ENCODE measurements around the gene KIF3A.

KIF3A gene

DNA sequence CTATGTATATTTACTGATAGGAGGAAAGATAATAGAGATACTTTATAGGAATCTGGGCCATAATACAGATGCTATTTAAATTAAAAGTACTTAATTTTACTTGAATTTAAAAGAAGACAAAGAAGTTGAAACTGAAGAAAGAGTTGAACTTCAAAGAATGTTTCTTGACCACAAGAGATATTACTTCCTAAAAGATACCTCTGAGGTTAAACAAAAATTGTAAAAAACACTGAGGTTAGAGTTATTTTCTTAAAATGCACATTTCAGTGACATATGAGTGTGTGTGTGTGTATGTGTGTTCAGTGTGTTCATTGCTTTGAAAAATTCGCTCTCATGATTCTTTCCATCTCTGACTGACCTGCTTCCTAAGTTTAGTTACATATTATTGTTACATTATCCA is 43.2 kb upstream of the KIF3A start:
- ChIA-PET CTCF (interaction anchor here (1.1 kb wide), 1 partner anchor 27 kb away, joined by 3 read pairs; no protein-coding TSS in a partner anchor), POLR2A (no interaction called here)
- no peak overlapping the region for H3K4me3 ChIP-seq (ENCODE audit: control insufficient read depth in 1 of 7, extremely low read depth in 1 of 7, insufficient read depth in 4 of 7, low read depth in 2 of 7, low read length in 6 of 7)
- H3K4me1 ChIP-seq (ENCODE audit: control extremely low read depth in 1 of 4, control insufficient read depth in 4 of 4, insufficient read depth in 4 of 4, low read length in 3 of 4): peaks cover 3 to 23% (median 19%) of the 10 kb centered on the region in 4 experiments
- no peak overlapping the region for H3K27ac ChIP-seq (ENCODE audit: insufficient read depth in 1 of 2, low read depth in 1 of 2, low read length in 2 of 2, poor library complexity in 1 of 2, severe bottlenecking in 2 of 2)
- peak in 2 of 3 donors; percentile 28 to 33 for DNase-seq
- H3K36me3 ChIP-seq (ENCODE audit: control insufficient read depth in 4 of 4, insufficient read depth in 4 of 4, low read length in 3 of 4): no peaks in the 10 kb centered on the region
- H3K27me3 ChIP-seq (replicated peaks in 2 of 5; ENCODE audit: control insufficient read depth in 4 of 5, insufficient read depth in 5 of 5, low read length in 4 of 5): peaks cover 3 to 46% (median 40%) of the 10 kb centered on the region in 5 experiments
- no CpG with 5 or more reads among the region's 1 CpG for WGBS (ENCODE audit: insufficient coverage)
- no peaks in the 10 kb centered on the region for H3K9me3 ChIP-seq (ENCODE audit: control extremely low read depth in 1 of 5, control insufficient read depth in 4 of 5, insufficient read depth in 2 of 5, low read depth in 1 of 5, low read length in 4 of 5)

DNA sequence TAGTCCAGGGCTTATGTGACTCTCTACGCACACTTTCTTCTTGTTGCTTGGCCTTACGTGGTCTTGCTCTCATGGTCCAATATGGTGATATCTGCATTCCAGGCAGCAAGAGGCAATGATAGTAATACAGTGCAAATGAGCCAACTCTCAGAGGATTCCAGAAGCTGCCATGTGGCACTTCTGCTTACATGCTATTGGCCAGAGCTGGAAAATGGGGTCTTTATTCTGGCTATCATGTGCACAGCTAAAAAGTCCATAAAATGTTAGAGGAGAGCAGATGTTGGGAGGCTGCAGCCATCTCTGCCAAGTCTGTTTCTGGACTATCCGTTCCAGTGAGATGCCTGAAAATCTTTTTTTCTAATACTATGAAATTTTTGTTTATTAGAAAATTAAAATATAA is 42.6 kb upstream of the KIF3A start:
- peaks cover 3 to 51% (median 39%) of the 10 kb centered on the region in 5 experiments for H3K27me3 ChIP-seq (replicated peaks in 2 of 5; ENCODE audit: control insufficient read depth in 4 of 5, insufficient read depth in 5 of 5, low read length in 4 of 5)
- ChIA-PET CTCF (no interaction called here), POLR2A (no interaction called here)
- 95% methylated on average over 2 of the region's 3 CpGs for WGBS (ENCODE audit: insufficient coverage)
- no peaks in the 10 kb centered on the region for H3K9me3 ChIP-seq (ENCODE audit: control extremely low read depth in 1 of 5, control insufficient read depth in 4 of 5, insufficient read depth in 2 of 5, low read depth in 1 of 5, low read length in 4 of 5)
- peaks cover 3 to 23% (median 19%) of the 10 kb centered on the region in 4 experiments for H3K4me1 ChIP-seq (ENCODE audit: control extremely low read depth in 1 of 4, control insufficient read depth in 4 of 4, insufficient read depth in 4 of 4, low read length in 3 of 4)
- H3K36me3 ChIP-seq (ENCODE audit: control insufficient read depth in 4 of 4, insufficient read depth in 4 of 4, low read length in 3 of 4): no peaks in the 10 kb centered on the region
- no peak for DNase-seq
- H3K4me3 ChIP-seq (ENCODE audit: control insufficient read depth in 1 of 7, extremely low read depth in 1 of 7, insufficient read depth in 4 of 7, low read depth in 2 of 7, low read length in 6 of 7): no peak overlapping the region
- H3K27ac ChIP-seq (ENCODE audit: insufficient read depth in 1 of 2, low read depth in 1 of 2, low read length in 2 of 2, poor library complexity in 1 of 2, severe bottlenecking in 2 of 2): no peak overlapping the region

- Histone ChIP-seq H3K36me3 (ENCODE audit: control insufficient read depth in 4 of 4, insufficient read depth in 4 of 4, low read length in 3 of 4) (no peaks in the 10 kb centered on the region), H3K4me1 (ENCODE audit: control extremely low read depth in 1 of 4, control insufficient read depth in 4 of 4, insufficient read depth in 4 of 4, low read length in 3 of 4) (peaks cover 3 to 23% (median 19%) of the 10 kb centered on the region in 4 experiments), H3K27me3 (replicated peaks in 2 of 5; ENCODE audit: control insufficient read depth in 4 of 5, insufficient read depth in 5 of 5, low read length in 4 of 5) (peaks cover 3 to 57% (median 45%) of the 10 kb centered on the region in 5 experiments), H3K4me3 (ENCODE audit: control insufficient read depth in 1 of 7, extremely low read depth in 1 of 7, insufficient read depth in 4 of 7, low read depth in 2 of 7, low read length in 6 of 7) (no peak overlapping the region), H3K27ac (ENCODE audit: insufficient read depth in 1 of 2, low read depth in 1 of 2, low read length in 2 of 2, poor library complexity in 1 of 2, severe bottlenecking in 2 of 2) (no peak overlapping the region), H3K9me3 (ENCODE audit: control extremely low read depth in 1 of 5, control insufficient read depth in 4 of 5, insufficient read depth in 2 of 5, low read depth in 1 of 5, low read length in 4 of 5) (no peaks in the 10 kb centered on the region)
- POLR2A ChIA-PET: no interaction called here
- CTCF ChIA-PET: interaction anchor here (1.4 kb wide), 1 partner anchor 24 kb away, joined by 3 read pairs; no protein-coding TSS in a partner anchor
- DNase-seq: no peak
- WGBS (ENCODE audit: insufficient coverage): 95% methylated on average over 5 of the region's 5 CpGs
These were observed 41.5 kb upstream of the KIF3A start for GRCh38 chr5:132778856-132779255.

DNA sequence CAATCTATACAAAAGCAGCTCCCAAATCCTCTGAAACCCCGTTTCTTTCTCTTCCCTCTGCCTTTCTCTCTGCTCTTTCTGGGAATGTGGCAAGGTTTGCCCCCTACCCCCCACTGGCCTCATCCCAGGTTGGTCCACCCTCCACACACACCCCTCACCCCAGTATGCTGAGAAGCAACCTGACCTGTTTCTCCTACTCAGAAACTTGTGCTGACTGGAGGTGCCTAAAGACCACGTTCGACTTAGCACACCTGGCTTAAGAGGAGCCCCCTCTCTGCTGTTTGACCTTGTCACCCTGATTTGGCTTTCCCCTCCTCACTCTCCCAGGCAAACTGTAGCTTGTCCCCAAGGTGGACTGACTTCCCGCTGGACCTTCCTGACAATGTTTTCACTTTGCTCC is 40.8 kb upstream of the KIF3A start:
- CTCF ChIA-PET: interaction anchor here (0.6 to 1.5 kb wide), 3 partner anchors 24 to 42 kb away, joined by 3 read pairs; no protein-coding TSS in a partner anchor

GRCh38 chr5:132777209-132778069 is 40.1 kb upstream of the KIF3A start, which contains the start of gene SEPTIN8:
TSS of gene SEPTIN8 (minus strand) at chr5:132777239. CDS start at chr5:132777137, 102 bp downstream.
- 5% methylated on average over 79 of the region's 82 CpGs for WGBS (ENCODE audit: insufficient coverage)
- Histone ChIP-seq H3K27ac (ENCODE audit: insufficient read depth in 1 of 2, low read depth in 1 of 2, low read length in 2 of 2, poor library complexity in 1 of 2, severe bottlenecking in 2 of 2) (peak within 1 kb of the TSS in 1 of 2 experiments; percentile 56), H3K4me1 (ENCODE audit: control extremely low read depth in 1 of 4, control insufficient read depth in 4 of 4, insufficient read depth in 4 of 4, low read length in 3 of 4) (peaks cover 3 to 23% (median 19%) of the 10 kb centered on the region in 4 experiments), H3K27me3 (replicated peaks in 2 of 5; ENCODE audit: control insufficient read depth in 4 of 5, insufficient read depth in 5 of 5, low read length in 4 of 5) (peaks cover 3 to 62% (median 44%) of the 10 kb centered on the region in 5 experiments), H3K4me3 (ENCODE audit: control insufficient read depth in 1 of 7, extremely low read depth in 1 of 7, insufficient read depth in 4 of 7, low read depth in 2 of 7, low read length in 6 of 7) (peak within 1 kb of the TSS; percentile 51 to 81 (median 66)), H3K36me3 (ENCODE audit: control insufficient read depth in 4 of 4, insufficient read depth in 4 of 4, low read length in 3 of 4) (no peaks in the 10 kb centered on the region), H3K9me3 (ENCODE audit: control extremely low read depth in 1 of 5, control insufficient read depth in 4 of 5, insufficient read depth in 2 of 5, low read depth in 1 of 5, low read length in 4 of 5) (no peaks in the 10 kb centered on the region)
- ChIA-PET POLR2A (interaction anchor here (0.5 to 0.8 kb wide), 2 partner anchors 10 to 304 kb away, joined by 3 read pairs; no protein-coding TSS in a partner anchor), CTCF (interaction anchor here (0.6 to 1.5 kb wide), 2 partner anchors 28 to 43 kb away, joined by 3 read pairs; no protein-coding TSS in a partner anchor)
- DNase-seq: peak in 2 of 3 donors; percentile 45 to 51

More for the DNA sequence above, 40.8 kb upstream of the KIF3A start:
- no peak overlapping the region for H3K4me3 ChIP-seq (ENCODE audit: control insufficient read depth in 1 of 7, extremely low read depth in 1 of 7, insufficient read depth in 4 of 7, low read depth in 2 of 7, low read length in 6 of 7)
- H3K27ac ChIP-seq (ENCODE audit: insufficient read depth in 1 of 2, low read depth in 1 of 2, low read length in 2 of 2, poor library complexity in 1 of 2, severe bottlenecking in 2 of 2): no peak overlapping the region
- POLR2A ChIA-PET: interaction anchor here (0.8 kb wide), 1 partner anchor 305 kb away, joined by 3 read pairs; no protein-coding TSS in a partner anchor
- WGBS (ENCODE audit: insufficient coverage): 85% methylated on average over 3 of the region's 4 CpGs
- H3K4me1 ChIP-seq (ENCODE audit: control extremely low read depth in 1 of 4, control insufficient read depth in 4 of 4, insufficient read depth in 4 of 4, low read length in 3 of 4): peaks cover 3 to 23% (median 20%) of the 10 kb centered on the region in 4 experiments
- no peaks in the 10 kb centered on the region for H3K9me3 ChIP-seq (ENCODE audit: control extremely low read depth in 1 of 5, control insufficient read depth in 4 of 5, insufficient read depth in 2 of 5, low read depth in 1 of 5, low read length in 4 of 5)
- no peaks in the 10 kb centered on the region for H3K36me3 ChIP-seq (ENCODE audit: control insufficient read depth in 4 of 4, insufficient read depth in 4 of 4, low read length in 3 of 4)
- no peak for DNase-seq
- peaks cover 3 to 57% (median 46%) of the 10 kb centered on the region in 5 experiments for H3K27me3 ChIP-seq (replicated peaks in 2 of 5; ENCODE audit: control insufficient read depth in 4 of 5, insufficient read depth in 5 of 5, low read length in 4 of 5)

DNA sequence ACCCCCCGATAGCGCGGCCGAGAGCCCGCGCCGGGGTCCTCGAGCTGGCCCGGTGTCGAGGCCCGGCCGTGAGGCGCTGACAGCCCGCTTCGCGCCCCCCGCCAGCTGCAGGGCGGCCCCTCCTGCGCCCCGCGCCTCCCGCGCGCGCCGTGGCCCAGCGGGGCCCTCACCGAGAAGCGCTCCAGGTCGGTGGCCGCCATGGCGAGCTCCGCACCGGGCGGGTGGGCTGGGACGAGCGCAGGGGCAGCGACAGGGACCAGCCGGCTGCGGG is 39.5 kb upstream of the KIF3A start:
- Histone ChIP-seq H3K36me3 (ENCODE audit: control insufficient read depth in 4 of 4, insufficient read depth in 4 of 4, low read length in 3 of 4) (no peaks in the 10 kb centered on the region), H3K27me3 (replicated peaks in 2 of 5; ENCODE audit: control insufficient read depth in 4 of 5, insufficient read depth in 5 of 5, low read length in 4 of 5) (peaks cover 3 to 62% (median 42%) of the 10 kb centered on the region in 5 experiments), H3K4me1 (ENCODE audit: control extremely low read depth in 1 of 4, control insufficient read depth in 4 of 4, insufficient read depth in 4 of 4, low read length in 3 of 4) (peaks cover under 1 to 18% (median 16%) of the 10 kb centered on the region in 4 experiments), H3K27ac (ENCODE audit: insufficient read depth in 1 of 2, low read depth in 1 of 2, low read length in 2 of 2, poor library complexity in 1 of 2, severe bottlenecking in 2 of 2) (peak overlapping the region in 1 of 2 experiments; percentile 56), H3K9me3 (ENCODE audit: control extremely low read depth in 1 of 5, control insufficient read depth in 4 of 5, insufficient read depth in 2 of 5, low read depth in 1 of 5, low read length in 4 of 5) (no peaks in the 10 kb centered on the region), H3K4me3 (ENCODE audit: control insufficient read depth in 1 of 7, extremely low read depth in 1 of 7, insufficient read depth in 4 of 7, low read depth in 2 of 7, low read length in 6 of 7) (peak overlapping the region; percentile 51 to 81 (median 66))
- POLR2A ChIA-PET: no interaction called here
- DNase-seq: no peak
- WGBS (ENCODE audit: insufficient coverage): 0% methylated on average over 32 of the region's 40 CpGs
- CTCF ChIA-PET: interaction anchor here (1.5 kb wide), 1 partner anchor 43 kb away, joined by 3 read pairs; no protein-coding TSS in a partner anchor

Measured in common myeloid progenitor, CD34-positive (primary cell).